ENCODE measurements around the gene LARP4B. TPM values are rescaled to one million over a fixed set of nuclear protein-coding genes. Genes with fewer than 3 reads are reported as not detected.

LARP4B gene
- total RNA-seq, 1 donor from 2014 or later: 114 TPM

DNA sequence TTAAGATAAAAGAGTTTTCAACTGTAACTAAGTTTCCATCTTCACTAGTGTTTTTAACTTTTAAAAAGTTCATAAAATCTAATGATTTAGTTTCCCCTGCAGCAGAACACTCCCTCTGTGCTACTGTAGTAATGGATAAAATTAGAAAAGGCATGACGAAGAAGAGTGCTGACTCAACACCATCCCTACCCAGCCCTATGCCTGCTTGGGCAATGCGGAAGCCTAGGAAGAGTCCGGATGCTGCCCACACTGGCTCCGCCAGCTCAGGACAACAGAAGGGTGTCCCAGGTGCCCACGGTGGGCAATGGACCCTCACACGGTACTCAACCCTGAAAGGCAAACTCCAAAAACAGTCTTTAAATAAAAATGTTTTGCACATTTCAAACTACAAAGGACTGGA lies 118.2 kb downstream of the LARP4B start:
- H3K36me3 Mint-ChIP-seq (ENCODE audit: insufficient read depth): peaks cover 32% of the 10 kb centered on the region
- H3K9me3 Mint-ChIP-seq (ENCODE audit: low read depth): no peaks in the 10 kb centered on the region
- H3K27me3 Mint-ChIP-seq: no peaks in the 10 kb centered on the region
- no peak overlapping the region for H3K4me3 Mint-ChIP-seq (ENCODE audit: low read depth)
- DNase-seq (ENCODE audit: low spot score, unreplicated experiment): no peak
- no peaks in the 10 kb centered on the region for H3K4me1 Mint-ChIP-seq (ENCODE audit: low read depth)
- no peak overlapping the region for H3K27ac Mint-ChIP-seq
- TF ChIP-seq, protein P1, sequence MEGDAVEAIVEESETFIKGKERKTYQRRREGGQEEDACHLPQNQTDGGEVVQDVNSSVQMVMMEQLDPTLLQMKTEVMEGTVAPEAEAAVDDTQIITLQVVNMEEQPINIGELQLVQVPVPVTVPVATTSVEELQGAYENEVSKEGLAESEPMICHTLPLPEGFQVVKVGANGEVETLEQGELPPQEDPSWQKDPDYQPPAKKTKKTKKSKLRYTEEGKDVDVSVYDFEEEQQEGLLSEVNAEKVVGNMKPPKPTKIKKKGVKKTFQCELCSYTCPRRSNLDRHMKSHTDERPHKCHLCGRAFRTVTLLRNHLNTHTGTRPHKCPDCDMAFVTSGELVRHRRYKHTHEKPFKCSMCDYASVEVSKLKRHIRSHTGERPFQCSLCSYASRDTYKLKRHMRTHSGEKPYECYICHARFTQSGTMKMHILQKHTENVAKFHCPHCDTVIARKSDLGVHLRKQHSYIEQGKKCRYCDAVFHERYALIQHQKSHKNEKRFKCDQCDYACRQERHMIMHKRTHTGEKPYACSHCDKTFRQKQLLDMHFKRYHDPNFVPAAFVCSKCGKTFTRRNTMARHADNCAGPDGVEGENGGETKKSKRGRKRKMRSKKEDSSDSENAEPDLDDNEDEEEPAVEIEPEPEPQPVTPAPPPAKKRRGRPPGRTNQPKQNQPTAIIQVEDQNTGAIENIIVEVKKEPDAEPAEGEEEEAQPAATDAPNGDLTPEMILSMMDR (IDR thresholded peaks at IDR 0.05; ENCODE audit: unreplicated experiment): no peak

DNA sequence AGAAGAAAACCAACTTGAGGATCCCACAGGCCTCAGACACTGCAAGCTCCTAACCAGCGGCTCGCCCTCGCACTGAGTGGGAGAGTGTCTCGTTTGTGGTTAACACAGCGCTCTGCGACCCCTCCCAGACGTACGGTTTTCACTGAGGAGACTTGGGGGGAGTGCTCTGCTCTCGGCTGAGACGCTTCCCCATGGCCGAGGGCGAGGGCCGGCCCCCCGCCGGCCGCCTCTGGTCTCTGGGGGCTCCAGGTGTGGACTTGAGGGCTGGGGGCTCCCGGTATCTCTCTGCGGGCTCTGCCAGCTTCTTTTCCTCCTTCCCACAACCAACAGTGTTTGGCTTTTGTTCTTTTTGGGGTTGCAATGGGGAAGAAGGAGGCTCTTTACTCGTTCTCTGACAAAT lies 118.7 kb downstream of the LARP4B start:
- Mint-ChIP-seq H3K36me3 (ENCODE audit: insufficient read depth) (peaks cover 32% of the 10 kb centered on the region), H3K9me3 (ENCODE audit: low read depth) (no peaks in the 10 kb centered on the region)

DNA sequence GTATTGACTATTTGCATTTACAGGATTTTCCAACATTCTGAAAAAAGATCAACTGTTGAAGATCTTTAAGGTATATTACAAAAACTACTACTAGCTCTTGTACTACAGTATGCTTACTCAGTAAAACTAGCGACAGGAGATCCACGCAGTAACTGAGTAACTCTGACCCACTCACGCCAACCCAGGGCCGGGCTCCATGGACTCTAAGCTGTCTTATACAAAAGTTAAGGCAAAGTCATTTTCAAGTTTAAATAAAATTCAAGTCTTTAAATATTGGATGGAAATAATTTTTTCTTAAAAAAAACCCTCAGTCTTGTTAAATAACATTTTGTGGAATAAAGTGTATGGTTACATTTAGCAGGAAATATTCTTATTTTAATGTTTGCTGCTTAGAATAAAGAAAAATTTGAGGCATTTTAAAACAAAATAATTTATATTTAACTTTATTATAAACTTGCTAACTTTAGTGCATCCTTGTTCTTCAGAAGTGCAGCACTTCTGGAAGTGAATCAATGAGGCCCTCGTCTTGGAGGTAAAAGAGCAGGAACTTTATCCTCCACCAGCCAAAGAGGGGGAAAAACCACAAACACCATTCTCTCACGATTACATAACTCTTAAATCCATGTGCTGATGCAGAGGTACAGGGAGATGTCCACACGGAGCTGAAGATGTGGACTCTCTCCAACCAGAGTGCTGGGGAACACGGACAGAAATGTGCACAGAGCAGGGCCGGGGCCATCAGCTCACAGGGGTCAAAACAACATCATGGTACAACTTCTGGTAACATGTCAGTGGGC lies 119.9 kb downstream of the LARP4B start:
- Mint-ChIP-seq H3K4me3 (ENCODE audit: low read depth) (no peak overlapping the region), H3K36me3 (ENCODE audit: insufficient read depth) (peaks cover 30% of the 10 kb centered on the region)
- TF ChIP-seq, protein P1 (IDR thresholded peaks at IDR 0.05; ENCODE audit: unreplicated experiment): no peak

More for the DNA sequence above, 118.7 kb downstream of the LARP4B start:
- Mint-ChIP-seq H3K27ac (no peak overlapping the region), H3K4me1 (ENCODE audit: low read depth) (no peaks in the 10 kb centered on the region), H3K27me3 (no peaks in the 10 kb centered on the region), H3K4me3 (ENCODE audit: low read depth) (no peak overlapping the region)
- DNase-seq (ENCODE audit: low spot score, unreplicated experiment): no peak
- TF ChIP-seq, protein P1 (IDR thresholded peaks at IDR 0.05; ENCODE audit: unreplicated experiment): no peak

DNA sequence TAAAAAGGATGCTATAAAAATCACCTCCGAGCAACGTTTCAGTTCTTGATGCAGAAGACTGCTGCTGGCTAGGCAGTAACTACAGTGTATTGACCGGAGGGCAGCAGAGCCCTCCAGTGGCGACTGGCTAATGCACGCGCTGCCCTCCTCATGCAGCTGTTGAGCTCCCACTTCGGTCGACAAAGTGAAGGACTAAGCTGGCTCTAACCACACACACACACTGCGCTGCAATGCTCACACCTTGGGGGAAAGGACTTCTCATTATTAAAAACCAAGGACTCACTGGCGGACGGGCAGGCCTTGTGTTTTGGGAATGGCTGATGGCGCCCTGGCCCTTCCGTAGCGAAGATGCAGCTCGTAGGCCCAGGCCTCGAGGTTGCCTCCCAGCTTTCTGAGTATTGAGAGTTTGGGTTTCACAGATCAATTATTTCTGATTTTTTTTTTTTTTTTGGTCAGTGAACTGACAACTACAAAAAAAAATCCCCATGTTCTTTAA lies 121.1 kb downstream of the LARP4B start:
- TF ChIP-seq, protein P1 (IDR thresholded peaks at IDR 0.05; ENCODE audit: unreplicated experiment): peak; percentile 63
- Mint-ChIP-seq H3K9me3 (ENCODE audit: low read depth) (no peaks in the 10 kb centered on the region), H3K27ac (peak overlapping the region; percentile 69), H3K4me1 (ENCODE audit: low read depth) (no peaks in the 10 kb centered on the region), H3K36me3 (ENCODE audit: insufficient read depth) (peaks cover 34% of the 10 kb centered on the region), H3K27me3 (no peaks in the 10 kb centered on the region), H3K4me3 (ENCODE audit: low read depth) (no peak overlapping the region)
- no peak for DNase-seq (ENCODE audit: low spot score, unreplicated experiment)

More for the DNA sequence above, 119.9 kb downstream of the LARP4B start:
- Mint-ChIP-seq H3K27ac (peak overlapping the region; percentile 58), H3K27me3 (no peaks in the 10 kb centered on the region), H3K4me1 (ENCODE audit: low read depth) (no peaks in the 10 kb centered on the region), H3K9me3 (ENCODE audit: low read depth) (no peaks in the 10 kb centered on the region)
- no peak for DNase-seq (ENCODE audit: low spot score, unreplicated experiment)

DNA sequence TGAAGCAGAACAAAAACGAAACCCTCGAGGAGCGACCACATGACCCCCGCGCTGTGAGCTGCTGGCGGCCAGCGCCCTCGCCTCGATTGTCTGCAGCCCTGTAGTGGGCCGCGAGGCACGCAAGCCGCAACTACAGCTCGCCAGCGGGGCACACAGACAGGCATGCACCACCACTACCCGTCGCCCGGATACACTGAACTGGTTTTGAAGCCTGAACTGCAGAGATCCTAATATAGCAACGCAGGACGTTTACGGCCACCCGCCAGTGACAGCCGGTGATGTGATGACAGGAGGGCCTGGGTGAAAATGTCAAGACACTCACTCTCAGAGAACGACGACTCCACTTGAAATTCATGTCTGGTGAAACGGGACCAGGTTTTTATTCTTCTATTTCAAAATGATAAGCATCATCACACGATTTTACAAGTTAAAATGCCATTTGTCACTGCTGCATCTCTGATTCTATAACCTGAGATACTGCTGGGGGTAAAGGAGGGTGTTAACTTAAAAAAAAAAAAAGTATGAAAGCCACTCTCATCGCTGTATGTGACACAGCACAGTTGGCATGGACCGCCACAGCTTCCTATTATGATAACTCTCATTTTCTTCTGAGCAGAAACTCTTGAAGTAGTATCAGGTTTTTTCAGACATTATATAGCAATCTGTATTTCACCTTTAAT lies 121.7 kb downstream of the LARP4B start:
- Mint-ChIP-seq H3K4me1 (ENCODE audit: low read depth) (no peaks in the 10 kb centered on the region), H3K27me3 (no peaks in the 10 kb centered on the region), H3K9me3 (ENCODE audit: low read depth) (no peaks in the 10 kb centered on the region), H3K27ac (no peak overlapping the region), H3K4me3 (ENCODE audit: low read depth) (no peak overlapping the region), H3K36me3 (ENCODE audit: insufficient read depth) (peaks cover 30% of the 10 kb centered on the region)
- TF ChIP-seq, protein P1 (IDR thresholded peaks at IDR 0.05; ENCODE audit: unreplicated experiment): no peak
- no peak for DNase-seq (ENCODE audit: low spot score, unreplicated experiment)
